GM23248 (cell line): ENCODE data around the gene RGPD5.
"Not testable (repeated sequence)": the region's sequence is repeated elsewhere in the genome, so short reads cannot be mapped to it uniquely, and the experiment has no call there.

Source experiments
- EZH2 ChIP-seq: fragments of 200-600 bp; sonication (generic); IDR thresholded peaks from 2 replicates; pipeline ENCODE4 v1.6.1; 2018; ENCODE audit warnings: antibody characterized with exemption, mild to moderate bottlenecking; ENCODE audit not compliant: insufficient read depth, poor library complexity, severe bottlenecking
- EZH2phosphoT487 ChIP-seq: fragments of 200-600 bp; sonication (generic); IDR thresholded peaks from 2 replicates; pipeline ENCODE4 v1.6.1; 2018; ENCODE audit warnings: antibody characterized with exemption, moderate library complexity, mild to moderate bottlenecking, low read depth; ENCODE audit not compliant: insufficient read depth

DNA sequence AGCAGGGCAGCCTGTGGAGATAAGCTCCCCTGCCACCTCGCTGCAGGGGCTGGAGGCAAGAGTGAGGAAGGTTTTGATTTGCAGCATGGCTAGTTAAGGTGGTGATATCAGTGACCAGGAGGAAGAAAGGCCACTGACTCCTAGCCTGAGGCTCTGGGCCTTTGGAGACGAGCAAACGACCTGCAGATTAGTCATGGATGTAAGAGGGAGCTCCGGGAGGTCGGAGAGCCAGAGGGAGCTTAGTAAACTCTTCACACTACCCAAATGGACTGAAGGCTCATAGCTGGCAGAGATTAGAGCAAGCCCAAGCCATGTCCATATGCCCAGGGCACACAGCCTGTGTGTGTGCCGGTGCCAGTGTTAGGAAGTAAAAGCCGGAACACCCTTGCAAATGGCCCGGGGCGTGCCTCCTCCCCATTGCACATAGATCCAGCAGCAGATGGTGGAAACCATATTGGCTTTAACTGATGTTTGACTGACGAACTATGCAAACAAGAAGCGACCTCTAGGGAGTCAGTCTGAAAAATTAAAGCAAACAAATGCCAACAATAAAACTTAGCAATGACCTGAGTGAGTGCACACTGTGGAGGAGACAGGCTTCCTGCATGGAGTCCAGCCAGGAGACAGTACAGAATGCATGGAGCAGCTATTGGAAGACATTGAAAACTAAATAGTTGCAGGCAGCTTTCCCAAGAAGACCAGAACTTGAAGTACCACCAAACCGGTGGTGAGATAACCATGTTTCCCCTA lies 2.4 kb upstream of the RGPD5 start:
- TF ChIP-seq EZH2phosphoT487, EZH2: not testable (repeated sequence)
